Measurements from ENCODE around the gene KRTAP10-10.
A peak's percentile ranks its signal among the peaks of the same experiment; 100 is the strongest.
"Not testable (repeated sequence)": the region's sequence is repeated elsewhere in the genome, so short reads cannot be mapped to it uniquely, and the experiment has no call there.

The KRTAP10-10 gene

DNA sequence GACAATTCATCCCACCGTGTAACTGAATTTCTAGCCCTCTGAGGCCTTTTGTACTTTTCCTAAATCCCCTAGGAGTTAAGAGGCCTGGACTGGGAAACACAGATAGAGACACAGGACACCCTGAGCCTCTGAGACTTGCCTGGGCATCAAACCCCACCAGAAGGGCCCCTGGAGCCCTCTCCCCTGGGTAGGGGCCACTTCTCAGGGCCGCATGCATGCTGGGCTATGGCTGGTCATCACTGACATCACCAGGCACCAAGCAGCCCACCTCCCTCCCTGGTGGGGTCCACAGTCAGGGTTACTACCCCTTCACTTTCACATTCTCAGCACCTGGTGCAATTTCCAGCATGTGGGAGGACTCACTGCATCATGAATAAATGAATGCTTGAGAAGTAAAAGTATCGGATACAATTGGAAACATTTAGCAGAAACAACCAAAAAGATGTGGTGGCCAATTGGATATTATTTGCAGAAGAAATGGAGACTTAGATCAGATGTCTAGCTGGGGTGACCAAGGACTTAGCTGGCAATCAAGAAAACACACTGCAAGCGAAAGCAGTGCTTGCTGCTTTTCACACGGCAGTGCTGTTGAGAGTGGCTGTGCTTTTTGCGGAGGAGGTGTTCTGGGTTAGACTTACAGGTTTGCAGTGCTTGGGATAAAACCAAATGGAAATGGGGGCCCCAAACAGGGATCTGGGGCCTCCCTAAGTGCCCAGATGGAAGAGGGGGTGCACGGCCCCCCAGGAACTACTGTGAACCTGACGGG is 37.7 kb upstream of the KRTAP10-10 start:
- Mint-ChIP-seq H3K9me3 (no peaks in the 10 kb centered on the region), H3K27ac (no peak overlapping the region), H3K36me3 (no peaks in the 10 kb centered on the region), H3K27me3 (peaks cover 37% of the 10 kb centered on the region), H3K4me1 (no peaks in the 10 kb centered on the region), H3K4me3 (no peak overlapping the region)
- CTCF ChIA-PET = no interaction called here
- DNase-seq = no peak

DNA sequence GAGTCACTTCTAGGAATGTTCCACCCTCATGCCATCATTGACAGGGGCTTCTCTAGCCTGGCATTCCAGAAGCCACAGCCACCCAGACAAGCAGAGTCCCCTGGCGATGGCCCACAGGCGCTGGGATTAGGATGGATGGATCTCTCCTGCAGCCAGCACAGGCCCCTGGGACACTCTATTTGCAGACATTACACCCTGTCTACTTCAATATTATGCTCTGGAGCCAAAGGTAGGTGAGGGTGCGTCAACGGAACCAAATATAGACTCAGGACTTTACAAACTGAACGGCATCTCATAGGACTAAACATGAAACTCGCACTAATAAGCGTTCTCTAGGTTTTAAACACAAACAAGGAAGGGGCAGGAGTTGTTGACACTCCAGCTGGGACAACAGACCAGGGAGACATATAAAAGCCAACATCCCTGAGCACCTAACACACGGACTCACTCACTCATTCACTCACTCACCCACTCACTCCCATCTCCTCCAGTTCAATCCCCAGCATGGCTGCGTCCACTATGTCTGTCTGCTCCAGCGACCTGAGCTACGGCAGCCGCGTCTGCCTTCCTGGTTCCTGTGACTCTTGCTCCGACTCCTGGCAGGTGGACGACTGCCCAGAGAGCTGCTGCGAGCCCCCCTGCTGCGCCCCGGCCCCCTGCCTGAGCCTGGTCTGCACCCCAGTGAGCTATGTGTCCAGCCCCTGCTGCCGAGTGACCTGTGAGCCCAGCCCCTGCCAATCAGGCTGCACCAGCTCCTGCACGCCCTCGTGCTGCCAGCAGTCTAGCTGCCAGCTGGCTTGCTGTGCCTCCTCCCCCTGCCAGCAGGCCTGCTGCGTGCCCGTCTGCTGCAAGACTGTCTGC is 36.8 kb upstream of the KRTAP10-10 start, which contains the start of gene KRTAP10-7:
Gene KRTAP10-7, plus strand, starts transcription at position 480 of the 861 bp plus-strand sequence. Its CDS starts 25 bp downstream, at position 505.
- H3K4me1 Mint-ChIP-seq, H3K36me3 Mint-ChIP-seq, H3K4me3 Mint-ChIP-seq, DNase-seq, H3K27ac Mint-ChIP-seq, H3K9me3 Mint-ChIP-seq: not testable (repeated sequence)
- peaks cover 40% of the 10 kb centered on the region for H3K27me3 Mint-ChIP-seq
- CTCF ChIA-PET = interaction anchor here (0.5 kb wide), 1 partner anchor 99 kb away, joined by 3 read pairs; no protein-coding TSS in a partner anchor

DNA sequence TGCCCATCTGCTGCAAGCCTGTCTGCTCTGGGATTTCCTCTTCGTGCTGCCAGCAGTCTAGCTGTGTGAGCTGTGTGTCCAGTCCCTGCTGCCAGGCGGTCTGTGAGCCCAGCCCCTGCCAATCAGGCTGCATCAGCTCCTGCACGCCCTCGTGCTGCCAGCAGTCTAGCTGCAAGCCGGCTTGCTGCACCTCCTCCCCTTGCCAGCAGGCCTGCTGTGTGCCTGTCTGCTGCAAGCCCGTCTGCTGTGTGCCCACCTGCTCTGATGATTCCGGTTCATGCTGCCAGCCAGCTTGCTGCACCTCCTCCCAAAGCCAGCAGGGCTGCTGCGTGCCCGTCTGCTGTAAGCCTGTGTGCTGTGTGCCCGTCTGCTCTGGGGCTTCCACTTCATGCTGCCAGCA is 36.1 kb upstream of the KRTAP10-10 start:
- not testable (repeated sequence) for DNase-seq, H3K4me1 Mint-ChIP-seq, H3K4me3 Mint-ChIP-seq, H3K36me3 Mint-ChIP-seq, H3K27ac Mint-ChIP-seq, H3K9me3 Mint-ChIP-seq
- peaks cover 42% of the 10 kb centered on the region for H3K27me3 Mint-ChIP-seq
- CTCF ChIA-PET = interaction anchor here (0.5 kb wide), 1 partner anchor 98 kb away, joined by 3 read pairs; no protein-coding TSS in a partner anchor

DNA sequence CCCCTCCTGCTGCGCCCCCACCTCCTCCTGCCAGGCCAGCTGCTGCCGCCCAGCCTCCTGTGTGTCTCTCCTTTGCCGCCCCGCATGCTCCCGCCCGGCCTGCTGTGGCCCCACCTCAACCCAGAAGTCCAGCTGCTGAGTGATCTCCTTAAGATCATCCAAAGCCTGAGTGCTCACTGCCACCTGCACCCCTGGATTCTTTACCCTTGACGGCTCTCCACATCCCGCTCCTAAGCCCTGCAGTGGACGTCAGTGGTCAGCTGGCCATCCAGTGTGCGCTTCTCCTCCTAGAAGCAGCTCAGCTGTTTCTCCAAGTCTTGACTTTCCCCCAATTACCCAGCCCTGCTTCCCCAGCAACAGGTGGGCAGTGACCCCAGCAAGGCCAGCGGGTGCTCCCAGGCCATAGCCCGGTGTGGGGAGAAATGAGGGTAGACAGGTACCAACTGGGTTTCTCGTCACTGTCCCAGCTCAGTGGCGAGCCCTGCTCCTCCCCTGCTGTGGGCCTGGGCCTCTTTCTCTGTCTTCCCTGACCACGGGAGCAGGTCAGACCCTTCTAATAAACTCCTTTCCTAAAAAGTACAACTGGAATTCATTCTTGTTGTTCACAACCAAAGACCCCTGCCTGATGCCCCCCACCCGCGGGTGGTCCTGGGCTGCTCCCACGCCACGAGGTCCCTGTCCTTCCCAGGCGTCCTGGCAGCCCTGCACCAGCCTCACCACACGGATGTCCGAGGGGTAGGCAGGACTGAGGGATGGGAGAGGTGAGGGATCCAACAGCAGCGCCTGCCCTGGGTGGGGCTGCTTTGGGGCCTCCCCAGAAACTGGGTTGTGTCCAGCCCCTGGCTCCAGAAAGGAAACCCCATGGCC is 35.3 kb upstream of the KRTAP10-10 start:
- CTCF ChIA-PET = no interaction called here
- peak overlapping the region; percentile 37 for H3K27ac Mint-ChIP-seq
- no peaks in the 10 kb centered on the region for H3K36me3 Mint-ChIP-seq
- peaks cover 6% of the 10 kb centered on the region for H3K9me3 Mint-ChIP-seq
- no peak overlapping the region for H3K4me3 Mint-ChIP-seq
- no peak for DNase-seq
- H3K4me1 Mint-ChIP-seq = no peaks in the 10 kb centered on the region
- peaks cover 43% of the 10 kb centered on the region for H3K27me3 Mint-ChIP-seq

DNA sequence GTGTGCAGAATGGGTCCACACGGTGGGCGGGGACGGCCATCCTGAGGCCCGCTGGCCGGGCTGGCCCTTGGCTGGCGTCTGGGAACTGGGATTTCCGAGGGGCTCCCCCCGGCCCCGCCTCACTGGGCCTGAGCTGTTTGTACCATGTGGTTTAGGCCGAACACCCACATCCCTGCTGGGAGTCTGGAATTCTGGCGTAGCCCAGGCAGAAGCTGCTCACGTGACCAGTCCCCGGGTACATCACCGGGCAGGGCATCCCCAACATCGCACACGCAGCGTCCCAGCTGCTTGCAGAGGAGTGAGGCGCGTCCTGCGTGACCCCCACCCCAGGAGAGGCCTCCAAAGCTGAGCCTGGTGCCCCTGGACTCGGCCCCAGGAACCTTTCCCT is 34.7 kb upstream of the KRTAP10-10 start:
- peaks cover 6% of the 10 kb centered on the region for H3K9me3 Mint-ChIP-seq
- no peak overlapping the region for H3K4me3 Mint-ChIP-seq
- no peaks in the 10 kb centered on the region for H3K36me3 Mint-ChIP-seq
- peaks cover 43% of the 10 kb centered on the region for H3K27me3 Mint-ChIP-seq
- no peak overlapping the region for H3K27ac Mint-ChIP-seq
- H3K4me1 Mint-ChIP-seq = no peaks in the 10 kb centered on the region
- no peak for DNase-seq
- CTCF ChIA-PET = no interaction called here

DNA sequence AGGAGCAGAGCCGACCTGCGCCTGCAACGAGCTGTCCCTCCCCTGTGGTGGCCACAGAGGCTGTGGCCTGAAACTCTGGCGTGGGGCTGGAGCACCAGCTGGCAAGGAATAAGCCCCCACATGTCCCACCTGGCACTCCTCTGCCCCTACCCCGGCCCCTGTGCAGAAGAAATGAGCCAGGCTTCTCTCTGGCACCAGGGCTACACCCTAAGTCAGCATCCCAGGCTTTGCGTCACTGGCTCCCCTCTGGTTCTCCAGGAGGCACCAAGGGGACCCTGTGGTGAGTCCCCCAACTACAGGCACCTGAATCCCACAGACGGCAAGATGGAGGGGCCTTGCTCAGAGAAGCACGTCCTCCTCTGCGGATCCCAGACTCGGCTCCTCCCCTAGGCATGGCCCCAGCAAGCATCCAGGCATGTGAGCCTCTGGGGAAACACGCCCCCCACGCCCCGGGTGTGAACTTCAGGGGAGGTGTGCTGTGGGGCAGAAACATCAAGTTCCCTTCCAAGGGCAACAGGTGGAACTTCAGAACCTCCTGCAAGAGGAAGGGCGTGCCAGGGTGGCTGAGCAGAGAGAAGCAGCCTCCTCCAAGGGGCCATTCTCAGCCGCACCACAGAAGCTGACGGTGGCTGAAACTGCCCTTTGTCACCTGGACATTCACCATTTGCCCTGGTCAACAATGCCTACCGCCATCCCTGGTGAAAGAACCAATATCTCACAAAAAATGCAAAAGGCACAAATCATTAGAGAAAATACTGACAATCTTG is 33.9 kb upstream of the KRTAP10-10 start:
- DNase-seq = no peak
- H3K27ac Mint-ChIP-seq = no peak overlapping the region
- no peaks in the 10 kb centered on the region for H3K36me3 Mint-ChIP-seq
- CTCF ChIA-PET = no interaction called here
- no peak overlapping the region for H3K4me3 Mint-ChIP-seq
- H3K27me3 Mint-ChIP-seq = peaks cover 40% of the 10 kb centered on the region
- no peaks in the 10 kb centered on the region for H3K4me1 Mint-ChIP-seq
- H3K9me3 Mint-ChIP-seq = peaks cover 6% of the 10 kb centered on the region

DNA sequence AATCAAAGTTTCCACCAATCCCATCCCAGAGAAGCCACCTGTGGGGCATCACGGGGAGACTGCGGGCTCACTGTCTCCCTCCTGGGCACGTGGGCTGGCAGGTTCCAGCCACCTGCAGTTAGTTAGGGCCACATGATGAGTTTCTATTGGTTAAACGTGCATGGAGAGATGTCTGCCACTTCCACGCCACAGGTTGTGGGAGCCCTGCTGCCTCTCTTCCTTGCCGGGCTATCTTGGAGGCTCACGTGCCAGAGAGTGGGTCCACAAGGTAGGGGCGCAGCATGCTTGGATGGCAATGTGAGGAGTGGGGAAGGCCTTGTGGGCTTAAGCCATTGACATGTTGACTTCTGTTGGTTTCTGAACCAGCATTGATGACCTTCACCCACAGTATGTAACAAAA is 33.2 kb upstream of the KRTAP10-10 start:
- H3K4me1 Mint-ChIP-seq = no peaks in the 10 kb centered on the region
- H3K4me3 Mint-ChIP-seq = no peak overlapping the region
- no peaks in the 10 kb centered on the region for H3K36me3 Mint-ChIP-seq
- H3K9me3 Mint-ChIP-seq = peaks cover 7% of the 10 kb centered on the region
- H3K27ac Mint-ChIP-seq = no peak overlapping the region
- CTCF ChIA-PET = no interaction called here
- DNase-seq = no peak
- H3K27me3 Mint-ChIP-seq = peaks cover 40% of the 10 kb centered on the region

DNA sequence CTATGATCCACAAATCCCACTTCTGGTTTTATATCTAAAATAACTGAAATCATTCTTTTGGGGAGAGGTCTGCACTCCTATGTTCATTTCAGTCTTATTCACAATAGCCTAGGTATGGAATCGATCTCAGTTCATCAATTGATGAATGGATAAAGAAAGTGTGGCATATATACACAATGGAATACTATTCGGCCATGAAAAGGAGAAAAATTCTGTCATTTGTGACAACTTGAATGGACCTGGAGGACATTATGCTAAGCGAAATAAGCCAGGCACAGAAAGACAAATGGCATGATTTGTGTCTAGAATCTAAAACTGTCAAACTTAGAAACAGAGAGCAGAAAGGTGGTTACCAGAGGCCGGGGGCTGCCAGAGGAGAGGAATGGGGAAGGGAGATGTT is 30.7 kb upstream of the KRTAP10-10 start:
- Mint-ChIP-seq H3K27me3 (peaks cover 39% of the 10 kb centered on the region), H3K9me3 (peaks cover 31% of the 10 kb centered on the region), H3K4me1 (no peaks in the 10 kb centered on the region), H3K4me3 (no peak overlapping the region), H3K27ac (no peak overlapping the region), H3K36me3 (peaks cover 8% of the 10 kb centered on the region)
- no peak for DNase-seq
- CTCF ChIA-PET = interaction anchor here (1.1 kb wide), 1 partner anchor 40 kb away, joined by 3 read pairs; no protein-coding TSS in a partner anchor

DNA sequence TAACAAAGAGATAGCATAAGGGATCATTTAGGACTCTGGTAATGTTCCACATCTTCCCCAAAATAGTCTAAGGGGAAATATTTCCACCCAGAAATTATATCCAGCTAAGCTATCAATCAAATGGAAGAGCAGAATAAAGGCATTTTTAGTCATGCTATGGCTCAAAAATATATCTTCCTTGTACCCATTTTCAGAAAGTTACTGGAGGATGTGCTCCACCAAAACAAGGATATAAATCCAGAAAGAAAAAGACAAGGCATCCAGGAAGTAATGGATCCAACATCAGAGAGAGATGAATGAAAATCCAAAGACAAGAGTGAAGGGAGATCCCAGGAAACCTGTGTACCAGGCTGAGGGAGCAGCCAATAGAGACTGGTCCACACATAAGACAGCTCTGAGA is 28.0 kb upstream of the KRTAP10-10 start:
- no peak for DNase-seq
- CTCF ChIA-PET = no interaction called here
- peaks cover 42% of the 10 kb centered on the region for H3K9me3 Mint-ChIP-seq
- H3K27ac Mint-ChIP-seq = no peak overlapping the region
- no peak overlapping the region for H3K4me3 Mint-ChIP-seq
- no peaks in the 10 kb centered on the region for H3K4me1 Mint-ChIP-seq
- H3K27me3 Mint-ChIP-seq = peaks cover 25% of the 10 kb centered on the region
- H3K36me3 Mint-ChIP-seq = peaks cover 9% of the 10 kb centered on the region

DNA sequence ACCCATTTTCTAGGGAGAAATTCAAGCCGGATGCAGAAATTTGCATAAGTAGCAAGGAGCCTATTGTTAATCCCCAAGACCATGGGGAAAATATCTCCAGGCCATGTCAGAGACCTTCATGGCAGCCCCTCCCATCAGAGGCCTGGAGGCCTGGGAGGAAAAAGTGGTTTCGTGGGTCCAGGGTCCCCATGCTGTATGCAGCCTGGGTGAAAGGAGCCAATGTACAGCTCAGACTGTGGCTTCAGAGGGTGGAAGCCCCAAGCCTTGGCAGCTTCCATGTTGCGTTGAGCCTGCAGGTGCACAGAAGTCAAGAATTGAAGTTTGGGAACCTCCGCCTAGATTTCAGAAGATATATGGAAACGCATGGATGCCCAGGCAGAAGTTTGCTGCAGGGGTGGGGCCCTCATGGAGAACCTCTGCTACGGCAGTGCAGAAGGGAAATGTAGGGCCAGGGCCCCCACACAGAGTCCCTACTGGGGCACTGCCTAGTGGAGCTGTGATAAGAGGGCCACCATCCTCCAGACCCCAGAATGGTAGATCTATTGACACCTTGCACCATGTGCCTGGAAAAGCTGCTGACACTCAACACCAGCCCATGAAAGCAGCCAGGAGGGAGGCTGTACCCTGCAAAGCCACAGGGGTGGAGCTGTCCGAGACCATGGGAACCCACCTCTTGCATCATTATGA is 26.9 kb upstream of the KRTAP10-10 start:
- not testable (repeated sequence) for H3K27ac Mint-ChIP-seq, DNase-seq, H3K4me1 Mint-ChIP-seq, H3K4me3 Mint-ChIP-seq, H3K36me3 Mint-ChIP-seq
- Mint-ChIP-seq H3K27me3 (peaks cover 21% of the 10 kb centered on the region), H3K9me3 (peaks cover 44% of the 10 kb centered on the region)
- CTCF ChIA-PET = interaction anchor here (0.6 kb wide), 1 partner anchor 92 kb away, joined by 3 read pairs; no protein-coding TSS in a partner anchor

DNA sequence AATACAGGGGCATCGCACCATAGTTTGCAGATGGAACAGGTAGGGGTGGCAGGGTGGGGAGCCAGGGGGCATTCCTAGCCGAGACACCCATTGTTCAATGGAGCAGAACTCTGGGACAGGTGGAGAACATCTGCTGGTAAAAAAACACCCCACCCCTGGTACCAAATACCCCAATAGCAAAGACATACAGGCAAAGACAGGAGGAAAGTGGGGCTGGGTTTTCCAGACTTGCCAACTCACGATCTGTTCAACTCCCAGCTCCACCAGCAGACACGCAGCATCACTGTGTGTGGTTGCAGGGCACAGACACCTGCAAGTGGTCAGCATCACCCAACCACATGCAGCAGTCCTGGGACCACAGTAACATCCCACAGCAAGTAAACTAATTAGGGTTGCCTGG is 25.6 kb upstream of the KRTAP10-10 start:
- DNase-seq = no peak
- H3K36me3 Mint-ChIP-seq = peaks cover 9% of the 10 kb centered on the region
- CTCF ChIA-PET = no interaction called here
- no peak overlapping the region for H3K27ac Mint-ChIP-seq
- H3K4me3 Mint-ChIP-seq = no peak overlapping the region
- H3K4me1 Mint-ChIP-seq = peaks cover 9% of the 10 kb centered on the region
- peaks cover 22% of the 10 kb centered on the region for H3K27me3 Mint-ChIP-seq
- peaks cover 39% of the 10 kb centered on the region for H3K9me3 Mint-ChIP-seq

DNA sequence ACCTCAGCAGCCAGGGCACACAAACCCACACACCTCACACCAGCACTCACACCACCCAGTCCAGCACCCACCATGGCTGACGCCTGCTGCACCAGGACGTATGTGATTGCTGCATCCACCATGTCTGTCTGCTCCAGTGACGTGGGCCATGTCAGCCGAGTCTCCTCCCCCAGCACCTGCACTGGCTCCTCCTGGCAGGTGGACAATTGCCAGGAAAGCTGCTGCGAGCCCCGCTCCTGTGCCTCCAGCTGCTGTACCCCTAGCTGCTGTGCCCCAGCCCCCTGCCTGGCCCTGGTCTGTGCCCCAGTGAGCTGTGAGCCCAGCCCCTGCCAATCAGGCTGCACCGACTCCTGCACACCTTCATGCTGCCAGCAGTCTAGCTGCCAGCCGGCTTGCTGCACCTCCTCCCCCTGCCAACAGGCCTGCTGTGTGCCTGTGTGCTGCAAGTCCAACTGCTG is 25.1 kb upstream of the KRTAP10-10 start, which contains the start of gene KRTAP10-8:
Gene KRTAP10-8, plus strand, starts transcription at position 51 of the 458 bp plus-strand sequence. Its CDS starts 22 bp downstream, at position 73.
- Mint-ChIP-seq H3K4me1 (peaks cover 11% of the 10 kb centered on the region), H3K4me3 (no peak within 1 kb of the TSS), H3K27me3 (peaks cover 18% of the 10 kb centered on the region), H3K36me3 (peaks cover 9% of the 10 kb centered on the region), H3K9me3 (peaks cover 38% of the 10 kb centered on the region), H3K27ac (no peak within 1 kb of the TSS)
- CTCF ChIA-PET = interaction anchor here (0.8 kb wide), 1 partner anchor 128 kb away, joined by 3 read pairs; no protein-coding TSS in a partner anchor
- no peak for DNase-seq
